NCI-H510A (cell line): ENCODE results near the gene HS3ST3A1.

Source experiments
- DNase-seq: peaks from one replicate; lab custom pipeline; 2025; lab: John Stamatoyannopoulos, UW

Gene HS3ST3A1

DNA sequence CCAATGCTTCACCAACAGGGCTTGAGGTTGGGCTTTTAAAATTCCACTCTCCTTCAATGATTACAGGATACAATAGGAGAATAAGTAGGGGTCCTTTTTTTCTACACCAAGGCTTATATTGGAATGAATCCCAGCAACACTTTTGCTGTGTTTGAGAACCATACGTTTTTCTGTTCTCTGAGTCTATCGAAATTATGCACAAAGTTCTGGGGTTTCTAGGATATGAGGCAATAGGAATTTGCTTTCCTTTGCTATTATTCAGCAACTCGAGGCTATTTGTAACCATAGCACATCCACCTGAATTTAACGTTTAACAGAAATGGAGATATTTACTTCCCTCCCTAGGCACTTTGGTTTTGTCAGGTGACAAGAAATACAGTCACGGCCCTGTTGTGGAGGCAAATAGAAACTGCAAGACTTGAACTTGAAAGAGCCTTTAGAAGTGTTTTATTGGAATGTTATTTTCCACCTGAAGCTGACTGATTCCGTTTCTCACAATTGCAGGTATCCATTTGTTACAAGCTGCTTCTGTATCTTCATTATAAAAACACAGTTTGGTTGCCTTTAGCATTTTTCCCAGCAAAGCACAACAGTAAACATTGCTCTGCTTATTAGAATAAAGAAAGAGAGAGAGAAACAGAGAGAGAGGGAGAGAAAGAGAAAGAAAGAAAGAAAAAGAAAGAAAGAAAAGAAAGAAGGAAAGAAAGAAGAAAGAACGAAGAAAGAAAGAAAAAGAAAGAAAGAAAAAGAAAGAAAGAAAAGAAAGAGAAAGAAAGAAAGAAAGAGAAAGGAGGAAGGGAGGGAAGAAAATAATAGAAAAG lies 109.6 kb downstream of the HS3ST3A1 start:
- DNase-seq: no peak

DNA sequence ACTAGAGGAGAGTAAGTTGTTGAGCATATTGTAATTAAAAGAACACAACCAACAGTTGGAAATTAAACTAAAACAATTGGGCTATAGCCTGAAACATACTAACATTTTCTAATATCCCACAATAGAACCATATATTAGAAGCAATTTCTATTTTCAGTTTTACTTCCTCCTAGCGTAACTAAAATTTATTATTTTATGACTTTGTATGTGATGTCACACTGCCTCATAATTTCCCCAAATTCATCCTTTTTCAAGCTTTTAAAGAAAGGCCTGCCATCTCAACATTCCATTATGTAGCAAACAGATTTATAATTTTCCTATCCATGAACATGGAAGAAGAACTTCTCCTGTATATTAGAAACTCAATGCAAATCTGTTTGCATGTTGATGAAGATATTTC lies 110.2 kb downstream of the HS3ST3A1 start:
- no peak for DNase-seq

DNA sequence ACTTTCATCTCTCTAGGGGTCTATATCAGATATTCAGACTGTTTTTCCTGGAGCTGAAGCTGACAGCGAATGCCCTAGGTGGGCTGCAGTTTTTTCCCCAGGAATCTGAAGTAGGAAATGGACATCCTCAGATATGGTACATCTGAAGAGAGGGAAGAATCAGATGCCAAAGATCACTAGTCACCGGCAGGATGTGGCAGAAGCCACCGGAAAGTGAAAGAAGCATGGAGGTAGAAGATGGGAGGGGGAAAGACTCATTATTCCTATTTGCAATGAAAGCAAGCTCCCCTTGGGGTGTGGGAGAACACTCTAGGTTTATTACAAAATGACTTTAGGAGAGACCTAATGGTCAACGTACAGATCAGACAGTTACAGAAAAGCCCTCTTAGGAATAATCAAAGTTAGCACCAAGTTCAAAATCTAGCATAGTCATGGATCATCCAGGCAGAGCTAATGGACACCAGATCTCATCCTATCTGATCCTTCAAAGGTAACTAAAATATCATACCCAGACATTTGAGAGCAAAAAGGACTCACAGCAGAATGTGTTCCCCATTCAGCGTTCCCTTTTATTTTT lies 110.7 kb downstream of the HS3ST3A1 start:
- DNase-seq: no peak

DNA sequence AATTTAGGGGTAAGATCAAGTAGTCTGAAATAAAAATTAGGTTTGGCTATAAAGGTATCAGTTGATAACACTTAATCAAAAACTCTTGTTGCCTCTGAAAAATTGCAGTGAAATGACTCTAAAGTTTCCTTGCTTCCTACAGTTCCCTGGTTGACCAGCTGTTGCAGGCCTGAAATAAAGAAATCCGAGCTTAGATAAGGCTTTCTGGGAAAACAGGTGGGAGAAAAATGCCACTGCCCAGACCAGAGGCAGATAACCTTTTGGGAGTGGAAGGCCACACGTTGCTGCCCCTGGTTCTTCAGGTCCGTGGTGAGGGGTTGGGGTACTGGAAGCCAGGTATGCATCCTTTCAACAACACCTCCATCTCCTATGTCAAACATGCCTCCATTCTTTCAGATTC lies 111.3 kb downstream of the HS3ST3A1 start:
- DNase-seq: no peak

DNA sequence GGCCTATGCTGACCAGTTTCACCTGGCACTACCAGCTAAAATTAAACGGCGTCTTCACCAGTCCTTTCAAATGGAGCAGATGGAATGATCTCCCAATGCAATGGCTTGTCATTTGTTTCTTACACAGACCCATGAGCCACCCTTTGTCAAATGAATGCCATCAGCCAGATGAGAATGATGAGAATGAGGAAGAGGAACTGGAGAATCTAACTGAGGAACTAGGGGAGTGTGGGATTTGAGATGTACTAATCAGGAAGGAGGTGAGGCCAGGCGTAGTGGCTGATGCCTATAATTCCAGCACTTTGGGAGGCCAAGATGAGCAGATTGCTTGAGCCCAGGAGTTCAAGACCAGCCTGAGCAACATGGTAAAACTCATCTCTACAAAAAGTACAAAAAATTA lies 116.4 kb downstream of the HS3ST3A1 start:
- DNase-seq: no peak

DNA sequence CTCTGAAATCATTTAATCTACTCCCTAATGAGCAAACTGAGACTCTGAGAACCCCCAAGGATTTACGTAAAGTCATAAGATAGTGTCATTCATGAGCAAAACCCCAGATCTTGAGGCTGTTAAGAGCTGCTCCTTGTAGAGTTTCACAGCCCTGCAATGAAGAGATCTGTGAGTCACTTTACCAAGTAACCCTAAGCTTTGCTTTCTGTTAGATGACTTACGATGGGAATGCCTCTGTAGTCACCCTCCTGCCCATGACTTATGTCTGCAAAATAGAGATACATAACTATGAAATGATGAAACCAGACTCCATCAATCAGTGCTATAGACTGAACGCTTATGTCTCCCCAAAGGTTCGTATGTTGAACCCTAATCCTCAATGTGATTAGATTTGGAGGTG lies 117.7 kb downstream of the HS3ST3A1 start:
- no peak for DNase-seq

DNA sequence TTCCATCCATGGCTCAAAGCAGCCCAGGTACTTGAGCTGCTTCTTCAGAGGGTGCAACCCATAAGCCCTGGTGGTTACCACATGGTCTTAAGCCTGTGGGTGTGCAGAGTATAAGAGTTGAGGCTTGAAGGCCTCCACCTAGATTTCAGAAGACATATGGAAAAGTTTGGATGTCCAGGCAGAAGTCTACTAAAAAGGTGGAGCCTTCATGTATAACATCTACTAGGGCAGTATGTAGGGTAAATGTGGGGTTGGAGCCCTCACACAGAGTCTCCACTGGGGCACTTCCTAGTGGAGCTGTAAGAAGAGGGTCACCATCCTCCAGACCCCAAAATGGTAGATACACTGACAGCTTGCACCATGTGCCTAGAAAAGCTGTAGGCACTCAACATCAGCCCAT lies 120.9 kb downstream of the HS3ST3A1 start:
- no peak for DNase-seq

DNA sequence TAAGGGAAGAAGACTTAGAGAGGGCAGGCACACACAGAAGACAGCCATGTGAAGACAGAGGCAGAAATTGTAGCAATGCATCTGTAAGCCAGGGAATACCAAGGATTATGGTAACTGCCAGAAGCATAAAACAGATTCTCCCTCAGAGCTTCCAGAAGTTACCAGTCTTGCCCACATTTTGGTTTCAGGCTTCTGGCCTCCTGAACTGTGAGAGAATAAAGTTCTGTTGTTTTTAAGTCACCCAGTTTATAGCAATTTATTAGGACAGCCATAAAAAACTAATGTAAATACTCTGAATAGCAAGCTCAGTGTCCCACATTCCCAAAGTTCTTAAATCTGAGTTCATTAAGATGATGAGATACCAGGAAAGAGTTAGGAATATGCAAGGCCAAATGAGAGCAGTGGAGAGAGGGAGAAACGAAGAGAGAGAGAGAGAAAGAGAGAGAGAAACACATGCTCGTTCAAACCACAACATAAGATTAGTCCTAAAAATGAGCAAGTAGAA lies 123.4 kb downstream of the HS3ST3A1 start:
- DNase-seq: no peak

DNA sequence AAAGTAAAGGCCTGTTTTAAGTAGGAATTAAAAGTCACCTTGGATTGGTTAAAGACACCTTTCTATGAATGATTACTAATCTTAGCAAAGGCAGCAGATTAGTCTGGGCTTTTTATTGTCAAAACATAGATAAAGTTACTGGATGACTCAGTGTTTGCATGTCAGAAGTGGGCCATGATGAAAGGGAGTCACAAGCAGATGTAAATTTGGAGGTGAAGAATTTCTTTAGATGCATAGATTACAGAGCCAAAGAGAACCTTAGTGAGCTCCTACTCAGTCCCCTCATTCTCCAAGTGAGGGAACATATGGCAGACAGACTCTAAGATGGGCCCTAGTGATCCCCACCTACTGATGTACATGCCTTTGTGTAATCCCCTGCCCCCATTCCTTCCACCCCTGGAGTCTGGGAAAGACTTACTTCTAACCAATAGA lies 124.5 kb downstream of the HS3ST3A1 start:
- no peak for DNase-seq

DNA sequence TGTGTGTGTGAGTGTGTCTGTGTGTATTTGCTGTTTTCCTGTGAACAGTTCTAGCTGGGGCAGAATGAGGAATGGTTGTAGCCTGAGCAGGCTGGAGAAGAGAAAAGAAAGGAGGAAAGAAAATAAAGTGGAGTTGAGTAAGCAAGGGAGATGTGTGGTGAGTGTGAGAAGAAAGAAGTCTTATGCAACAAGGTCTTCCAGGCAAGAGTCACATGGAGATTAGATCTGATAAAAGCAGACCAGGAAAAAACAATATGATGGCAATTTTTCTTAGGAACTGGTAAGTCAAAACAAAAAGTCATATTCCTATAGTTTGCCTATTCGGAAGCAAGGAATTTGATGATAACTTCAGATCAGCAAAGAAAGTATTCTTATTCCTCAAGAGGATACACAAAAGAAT lies 125.0 kb downstream of the HS3ST3A1 start:
- no peak for DNase-seq

DNA sequence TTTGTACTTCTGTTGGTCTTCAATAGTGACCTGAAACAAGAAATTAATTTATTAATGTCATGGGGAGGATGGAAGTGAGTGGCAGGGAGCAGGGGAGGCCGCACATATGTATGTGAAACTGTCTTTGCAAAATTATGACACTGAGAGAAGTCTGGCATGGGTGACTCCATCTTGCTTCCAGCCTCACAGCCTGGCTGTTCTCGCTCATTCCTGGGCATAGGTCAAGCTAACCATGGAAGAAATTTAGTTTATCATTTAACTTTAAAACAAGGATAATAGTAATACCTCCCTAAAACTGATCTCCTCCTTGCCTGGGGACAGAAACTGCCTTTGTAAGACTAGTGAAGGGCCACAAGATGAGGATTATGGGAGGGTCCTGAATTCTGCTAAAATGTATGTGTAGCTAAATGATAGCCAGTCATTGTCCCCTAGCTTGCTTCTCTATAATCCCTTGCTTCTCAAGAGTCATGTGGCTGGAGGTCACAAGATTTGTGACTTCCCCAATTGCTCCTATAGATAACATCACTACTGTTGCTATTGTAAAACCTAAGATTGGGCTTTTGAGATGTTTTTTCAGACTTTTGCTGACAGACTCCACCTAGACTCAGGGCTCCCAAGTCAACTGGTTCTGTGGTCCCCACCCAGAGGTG lies 126.0 kb downstream of the HS3ST3A1 start:
- DNase-seq: no peak

DNA sequence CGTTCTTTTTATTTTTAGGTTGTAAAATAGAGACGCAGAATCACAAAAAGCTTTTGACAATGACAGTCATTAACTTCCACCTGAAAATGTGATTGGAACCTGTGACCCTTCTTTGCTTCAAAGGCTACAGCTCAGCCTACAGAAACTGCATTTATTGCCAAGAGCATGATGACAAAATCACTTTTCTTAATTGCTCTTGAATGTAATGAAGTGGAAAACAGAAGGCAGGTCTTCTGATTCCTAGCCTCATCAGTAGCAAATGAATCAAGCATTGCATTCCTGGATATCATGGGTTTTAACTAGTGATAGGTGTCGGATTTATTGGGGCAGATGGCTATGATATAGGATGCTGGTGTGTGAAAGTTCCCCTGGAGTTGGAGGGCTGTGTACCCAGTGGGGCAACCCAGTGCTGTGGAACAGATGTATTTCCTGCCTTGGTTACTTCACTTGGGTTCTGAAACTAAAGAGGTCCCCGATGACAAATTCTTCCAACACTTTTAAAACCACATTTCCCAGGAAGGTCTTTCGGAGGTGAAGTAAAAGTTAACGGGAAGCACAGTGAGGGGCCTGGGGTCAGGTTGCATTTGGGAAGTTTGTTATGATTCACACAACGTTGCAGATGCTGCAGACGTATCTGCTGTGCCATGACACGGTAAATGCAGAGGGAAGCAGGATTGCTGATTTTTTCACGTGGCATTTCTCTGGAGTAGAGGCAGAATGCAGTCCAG lies 127.5 kb downstream of the HS3ST3A1 start:
- DNase-seq: no peak

DNA sequence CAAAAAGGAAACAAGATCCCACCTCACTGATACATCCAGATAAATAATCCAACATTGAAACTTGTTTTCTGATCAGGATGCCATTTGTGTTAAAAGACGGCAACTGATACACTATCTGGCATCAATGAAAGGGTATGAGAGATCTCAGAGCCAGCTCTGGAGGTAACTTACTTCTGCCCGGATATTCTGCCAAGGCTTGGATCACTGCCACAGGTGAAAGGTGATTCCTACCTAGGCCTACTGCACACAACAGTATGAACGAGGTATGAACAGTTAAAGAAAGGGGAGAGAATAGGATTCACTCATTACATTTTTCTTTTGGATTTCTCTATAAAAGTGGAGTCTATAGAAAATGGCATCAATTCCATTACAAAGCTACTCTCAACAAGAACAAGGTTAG lies 136.1 kb downstream of the HS3ST3A1 start:
- DNase-seq: no peak

DNA sequence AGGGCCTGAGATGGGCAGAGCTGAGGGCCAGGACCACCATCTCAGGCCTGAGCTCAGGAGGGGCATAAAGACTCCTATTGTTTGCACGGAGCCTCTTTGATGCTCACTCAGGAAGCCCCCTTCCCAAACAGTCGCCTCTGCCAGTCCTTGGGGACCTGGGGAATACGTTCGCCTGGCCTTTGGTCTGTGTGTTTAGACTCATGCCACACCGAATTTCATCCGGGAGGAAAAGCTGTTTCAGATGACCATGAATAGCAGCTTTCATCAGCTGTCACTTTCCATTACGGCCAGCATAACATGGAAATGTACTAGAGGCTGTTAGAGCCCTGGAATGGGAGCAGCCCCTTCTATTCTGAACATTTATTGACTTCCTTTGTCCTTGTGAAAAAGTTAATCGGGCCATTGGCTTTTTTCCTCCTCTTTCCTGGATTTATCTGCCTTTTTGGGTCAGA lies 139.0 kb downstream of the HS3ST3A1 start:
- no peak for DNase-seq

DNA sequence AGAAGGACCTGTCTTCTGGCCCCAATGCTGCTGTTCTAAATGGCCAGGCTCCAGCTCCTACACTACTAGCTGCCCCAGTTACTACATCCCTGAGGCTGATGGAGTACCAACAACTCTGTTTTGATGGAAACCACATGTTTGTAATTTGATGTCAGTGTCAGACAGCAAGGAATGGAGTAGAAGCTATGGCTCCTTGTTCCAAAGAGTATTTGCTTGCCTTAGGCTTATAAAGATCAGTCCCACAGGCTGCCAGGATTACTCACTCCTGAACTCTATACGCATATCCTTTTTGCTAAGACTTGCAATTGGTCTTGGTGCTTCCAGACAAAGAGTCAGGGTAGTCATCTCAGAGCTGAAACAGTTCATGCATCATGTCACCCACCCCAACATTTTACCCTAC lies 139.6 kb downstream of the HS3ST3A1 start:
- no peak for DNase-seq

DNA sequence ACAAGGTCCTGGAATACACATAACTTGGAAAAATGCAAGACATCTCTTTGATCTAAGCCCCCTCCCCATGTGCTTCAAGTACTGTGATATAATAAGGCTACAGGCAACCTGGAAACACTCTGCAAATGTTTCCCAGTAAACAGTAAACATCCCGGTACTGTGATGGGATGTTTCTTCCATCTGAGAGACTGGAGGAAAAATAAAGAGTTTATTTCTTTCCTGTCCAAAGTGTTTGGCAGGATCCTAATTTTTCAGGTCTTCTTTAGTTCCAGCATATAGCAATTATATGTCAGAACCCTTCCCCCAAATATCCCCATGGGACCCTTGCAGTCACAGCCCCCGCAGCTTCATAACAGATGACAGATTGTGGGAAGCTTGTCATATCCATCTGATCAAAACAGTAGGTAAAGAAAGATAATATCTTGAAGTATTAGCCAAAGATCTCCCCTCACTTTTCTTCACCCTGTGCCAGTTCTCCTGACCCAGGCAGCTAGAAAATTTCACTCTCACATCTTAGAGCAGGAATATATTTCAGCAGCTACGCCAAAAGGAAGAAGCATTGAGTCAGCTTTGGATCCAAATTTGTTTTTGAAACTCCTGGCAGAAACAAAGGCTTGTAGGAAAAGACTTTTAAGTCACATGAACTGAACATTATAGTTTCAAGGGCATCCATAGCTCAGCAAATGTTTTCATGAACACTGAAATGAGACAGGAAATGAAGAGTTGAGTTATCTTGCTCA lies 141.3 kb downstream of the HS3ST3A1 start:
- no peak for DNase-seq

DNA sequence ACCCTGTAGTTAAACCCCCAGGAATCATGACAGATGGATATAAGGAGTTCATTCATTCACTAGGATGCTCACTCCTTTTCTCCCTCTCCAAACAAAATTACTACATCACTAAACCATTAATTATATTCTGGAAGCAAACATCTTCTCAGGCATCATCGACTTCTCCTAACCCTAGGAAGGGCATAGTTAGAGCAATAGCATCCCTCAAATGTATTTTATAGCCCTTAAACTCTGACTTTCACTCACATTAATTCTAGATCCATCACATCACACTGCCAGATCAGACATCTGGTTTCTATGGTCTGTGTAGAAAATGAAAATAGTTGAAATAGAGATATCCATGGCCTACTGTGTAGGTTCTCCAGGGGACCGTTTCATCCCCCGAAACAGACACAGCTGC lies 143.9 kb downstream of the HS3ST3A1 start:
- DNase-seq: no peak
